A673 (cell line): ENCODE measurements around the gene KLHL35. TPM values are rescaled to one million over a fixed set of nuclear protein-coding genes. Genes with fewer than 3 reads are reported as not detected.

ENCODE experiments used
- BruUV-seq: library from RNA; stranded (reverse); fragments of 400-500 nt; replicated peaks from 2 replicates; lab custom pipeline; 2021; lab: Mats Ljungman, UMichigan
- CTCF ChIA-PET: fragments of 300-600 bp; sonication (Branson Sonifier 250); formaldehyde crosslinking; loops from one replicate; lab custom pipeline; 2022; ENCODE audit warnings: antibody characterized with exemption; lab: Charles Lee
- POLR2A ChIA-PET: fragments of 300-600 bp; sonication (Branson Sonifier 250); formaldehyde crosslinking; loops from one replicate; lab custom pipeline; 2022; ENCODE audit warnings: antibody characterized with exemption; ENCODE audit not compliant: low non-redundant PET; lab: Charles Lee
- DNase-seq: peaks from one replicate; pipeline ENCODE4 v3.0.0-alpha.2; 2015; ENCODE audit warnings: low spot score
- H3K27ac ChIP-seq: fragments of 200-600 bp; sonication (generic); 2 replicates; pipeline ENCODE4 v1.5.1; 2016; ENCODE audit warnings: mixed run types, low read depth, mild to moderate bottlenecking, mixed read lengths, antibody characterized with exemption, low read length; ENCODE audit not compliant: poor library complexity, severe bottlenecking
- H3K27me3 ChIP-seq: fragments of 200-600 bp; sonication (generic); replicated peaks from 2 replicates; pipeline ENCODE4 v1.6.1; 2017; ENCODE audit warnings: mixed run types, low read depth, mild to moderate bottlenecking, mixed read lengths, antibody characterized with exemption, low read length; ENCODE audit not compliant: insufficient read depth, poor library complexity
- H3K36me3 ChIP-seq: fragments of 200-600 bp; sonication (generic); 2 replicates; pipeline ENCODE4 v1.6.1; 2016; ENCODE audit warnings: mixed run types, mild to moderate bottlenecking, mixed read lengths, antibody characterized with exemption, low read length; ENCODE audit not compliant: insufficient read depth, poor library complexity, severe bottlenecking
- H3K4me1 ChIP-seq: fragments of 200-600 bp; sonication (generic); 2 replicates; pipeline ENCODE4 v1.6.1; 2017; ENCODE audit warnings: mixed run types, mild to moderate bottlenecking, mixed read lengths, antibody characterized with exemption, low read length; ENCODE audit not compliant: insufficient read depth, poor library complexity, severe bottlenecking
- H3K4me3 ChIP-seq: fragments of 200-600 bp; sonication (generic); 2 replicates; pipeline ENCODE4 v1.5.1; 2016; ENCODE audit warnings: low read depth, mixed run types, mild to moderate bottlenecking, mixed read lengths, low read length; ENCODE audit not compliant: poor library complexity, severe bottlenecking
- H3K9me3 ChIP-seq: fragments of 200-600 bp; sonication (generic); 2 replicates; pipeline ENCODE4 v1.6.1; 2016; ENCODE audit warnings: mixed run types, low read depth, mild to moderate bottlenecking, mixed read lengths, antibody characterized with exemption, low read length; ENCODE audit not compliant: poor library complexity, severe bottlenecking
- EZH2 ChIP-seq: fragments of 200-600 bp; sonication (generic); IDR thresholded peaks from 2 replicates; pipeline ENCODE4 v1.6.1; 2017; ENCODE audit warnings: borderline replicate concordance, low read depth, mild to moderate bottlenecking, mixed read lengths, antibody characterized with exemption, low read length; ENCODE audit not compliant: poor library complexity, severe bottlenecking
- intact Hi-C: fragments of 100-400 bp; cut with micrococcal nuclease; formaldehyde crosslinking; loops from one replicate; pipeline ENCODE4 v1.10.0; 2022; ENCODE audit not compliant: unreplicated experiment
- total RNA-seq: library from RNA; stranded (reverse); gene quantifications from 2 replicates; pipeline ENCODE4 v1.2.3, GENCODE V29; 2021
- TF ChIP-seq, protein P1 (sequence below): fragments of 300-800, 200-600 bp; sonication (generic); conservative IDR thresholded peaks from 2 replicates; pipeline ENCODE4 v1.5.1; 2017; ENCODE audit warnings: low read depth, mild to moderate bottlenecking, antibody characterized with exemption, low read length, moderate library complexity, mixed read lengths

KLHL35 gene
- total RNA-seq, 1 experiment from 2014 or later: 0.88 TPM

DNA sequence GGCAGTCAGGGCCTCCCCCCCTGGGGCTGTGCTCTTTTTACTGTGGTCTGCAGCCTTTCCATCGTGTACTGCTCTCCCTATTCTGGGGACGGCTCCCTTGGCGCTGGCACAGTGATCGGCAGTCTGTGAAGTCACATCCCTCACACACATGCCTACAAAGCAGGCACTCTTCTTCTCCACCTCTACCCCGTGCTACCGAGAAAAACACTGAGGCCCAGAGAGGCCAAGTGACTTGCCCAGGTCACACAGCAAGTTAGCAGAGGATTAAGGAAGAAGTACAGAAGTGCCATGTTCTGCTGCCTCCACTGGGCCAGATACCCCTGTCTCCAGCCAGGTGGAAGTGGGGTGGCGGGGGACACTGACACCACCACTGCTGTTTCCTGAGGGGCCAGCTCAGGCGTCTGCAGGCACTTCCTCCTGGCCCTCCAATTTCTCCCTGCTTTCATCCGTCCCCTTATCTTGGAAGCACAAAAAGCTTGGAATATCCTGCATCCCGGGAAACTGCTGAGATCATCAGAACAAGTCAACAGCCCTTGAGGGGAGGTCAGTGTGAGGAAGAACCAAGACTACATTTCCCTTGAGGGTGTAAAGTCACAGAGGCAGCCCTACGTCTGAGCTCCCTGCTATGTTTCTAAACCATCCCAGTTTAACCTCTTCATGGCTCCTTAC lies 30.2 kb upstream of the KLHL35 start:
- CTCF ChIA-PET: no interaction called here
- POLR2A ChIA-PET: interaction anchor here (0.5 kb wide), 1 partner anchor 96 kb away, joined by 6 read pairs; no protein-coding TSS in a partner anchor
- Histone ChIP-seq H3K27me3 (no peaks in the 10 kb centered on the region), H3K27ac (no peak overlapping the region), H3K4me3 (no peak overlapping the region), H3K36me3 (no peaks in the 10 kb centered on the region), H3K9me3 (no peaks in the 10 kb centered on the region), H3K4me1 (no peaks in the 10 kb centered on the region)
- no peak for DNase-seq
- BruUV-seq: no TSS peak
- intact Hi-C loops: no loop called here
- TF ChIP-seq, protein P1, sequence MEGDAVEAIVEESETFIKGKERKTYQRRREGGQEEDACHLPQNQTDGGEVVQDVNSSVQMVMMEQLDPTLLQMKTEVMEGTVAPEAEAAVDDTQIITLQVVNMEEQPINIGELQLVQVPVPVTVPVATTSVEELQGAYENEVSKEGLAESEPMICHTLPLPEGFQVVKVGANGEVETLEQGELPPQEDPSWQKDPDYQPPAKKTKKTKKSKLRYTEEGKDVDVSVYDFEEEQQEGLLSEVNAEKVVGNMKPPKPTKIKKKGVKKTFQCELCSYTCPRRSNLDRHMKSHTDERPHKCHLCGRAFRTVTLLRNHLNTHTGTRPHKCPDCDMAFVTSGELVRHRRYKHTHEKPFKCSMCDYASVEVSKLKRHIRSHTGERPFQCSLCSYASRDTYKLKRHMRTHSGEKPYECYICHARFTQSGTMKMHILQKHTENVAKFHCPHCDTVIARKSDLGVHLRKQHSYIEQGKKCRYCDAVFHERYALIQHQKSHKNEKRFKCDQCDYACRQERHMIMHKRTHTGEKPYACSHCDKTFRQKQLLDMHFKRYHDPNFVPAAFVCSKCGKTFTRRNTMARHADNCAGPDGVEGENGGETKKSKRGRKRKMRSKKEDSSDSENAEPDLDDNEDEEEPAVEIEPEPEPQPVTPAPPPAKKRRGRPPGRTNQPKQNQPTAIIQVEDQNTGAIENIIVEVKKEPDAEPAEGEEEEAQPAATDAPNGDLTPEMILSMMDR: no peak
- TF ChIP-seq EZH2: no peak

DNA sequence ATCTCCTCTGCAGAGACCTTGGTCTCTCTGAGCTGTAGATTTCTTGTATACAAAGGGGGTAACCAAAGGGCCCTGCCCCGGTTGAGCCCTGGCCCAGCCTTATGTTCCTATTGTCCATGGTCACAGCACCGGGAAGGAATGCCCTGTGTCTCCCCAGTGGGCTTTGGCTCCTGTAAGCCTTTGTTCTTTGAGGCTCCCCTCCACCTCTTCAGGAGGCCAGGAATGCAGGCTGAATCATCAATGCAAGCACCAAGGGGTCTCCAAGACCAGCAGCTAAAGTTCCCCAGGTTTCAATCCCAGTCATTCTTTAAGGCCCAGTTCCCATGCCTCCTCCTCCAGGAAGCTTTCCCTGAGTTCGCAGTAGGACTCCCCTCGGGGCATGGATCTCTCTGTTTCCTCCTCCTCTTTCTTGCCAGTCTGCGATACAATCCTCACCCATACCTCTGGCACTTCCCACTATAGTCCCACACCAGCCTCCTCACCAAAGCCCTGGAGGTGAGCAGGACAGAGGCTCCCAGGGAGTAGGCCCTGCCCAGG lies 29.2 kb upstream of the KLHL35 start:
- no TSS peak for BruUV-seq
- no peak for DNase-seq
- no peaks in the 10 kb centered on the region for H3K4me1 ChIP-seq

DNA sequence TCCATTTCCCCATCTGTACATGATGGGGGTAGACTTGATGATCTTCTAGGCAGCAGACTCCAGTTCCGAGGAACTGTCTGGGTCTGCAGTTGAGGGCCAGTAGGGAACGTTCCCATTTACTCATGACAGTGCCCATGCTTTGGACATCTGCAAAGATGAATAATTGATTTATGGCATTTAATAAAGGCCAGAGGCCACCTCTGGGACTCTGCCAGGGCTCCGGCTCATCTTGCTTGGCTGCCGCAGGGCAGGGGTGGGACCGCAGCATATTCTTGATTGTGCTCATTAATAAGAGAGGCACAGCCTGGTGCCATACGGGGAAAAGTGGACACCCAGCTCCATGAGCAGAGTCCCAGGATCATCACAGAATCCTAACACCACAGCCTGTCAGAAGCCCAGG lies 28.1 kb upstream of the KLHL35 start:
- TF ChIP-seq, protein P1: no peak
- no peak for TF ChIP-seq EZH2
- no peak for DNase-seq
- no TSS peak for BruUV-seq
- ChIA-PET POLR2A (no interaction called here), CTCF (no interaction called here)
- intact Hi-C loops: no loop called here
- Histone ChIP-seq H3K36me3 (no peaks in the 10 kb centered on the region), H3K27me3 (no peaks in the 10 kb centered on the region), H3K9me3 (no peaks in the 10 kb centered on the region), H3K4me1 (no peaks in the 10 kb centered on the region), H3K4me3 (no peak overlapping the region), H3K27ac (no peak overlapping the region)

More for the DNA sequence above, 29.2 kb upstream of the KLHL35 start:
- ChIA-PET POLR2A (no interaction called here), CTCF (no interaction called here)
- Histone ChIP-seq H3K4me3 (no peak overlapping the region), H3K27ac (no peak overlapping the region), H3K27me3 (no peaks in the 10 kb centered on the region), H3K9me3 (no peaks in the 10 kb centered on the region), H3K36me3 (no peaks in the 10 kb centered on the region)
- intact Hi-C loops: no loop called here
- TF ChIP-seq, protein P1: no peak
- TF ChIP-seq EZH2: no peak
